SK-N-SH (cell line): ENCODE data around the gene ANO2.

ENCODE experiments used
- CTCF ChIP-seq: fragments of 200-600 bp; sonication (generic); IDR thresholded peaks from 2 replicates; pipeline ENCODE4 v1.6.1; 2017; ENCODE audit warnings: antibody characterized with exemption, mild to moderate bottlenecking, moderate library complexity
- FOXM1 ChIP-seq: IDR thresholded peaks from 2 replicates; pipeline ENCODE4 v1.4.0; 2012; ENCODE audit warnings: low read depth, mild to moderate bottlenecking
- POLR2AphosphoS5 ChIP-seq: IDR thresholded peaks from 2 replicates; pipeline ENCODE4 v1.6.1; 2012; ENCODE audit warnings: low read depth, low read length

GRCh38 chr12:5599378-5599777, 345.7 kb downstream of the ANO2 start:
- TF ChIP-seq FOXM1 (no peak), CTCF (no peak), POLR2AphosphoS5 (no peak)
